GM19351 (cell line): ENCODE measurements around the gene IAPP.
"Not testable (repeated sequence)": the region's sequence is repeated elsewhere in the genome, so short reads cannot be mapped to it uniquely, and the experiment has no call there.

Experiments used
- ATAC-seq: cut with Tn5 transposase; IDR thresholded peaks from one replicate; pipeline ENCODE4 v1.9.1; 2021; ENCODE audit warnings: mild to moderate bottlenecking, moderate library complexity; ENCODE audit not compliant: unreplicated experiment

The IAPP gene

GRCh38 chr12:21379218-21379617 lies 6.5 kb downstream of the IAPP start:
- no peak for ATAC-seq

GRCh38 chr12:21381320-21381719 lies 8.6 kb downstream of the IAPP start:
- not testable (repeated sequence) for ATAC-seq

- no peak for ATAC-seq
These were observed 11.6 kb downstream of the IAPP start for GRCh38 chr12:21384261-21384660.

- no peak for ATAC-seq
These were observed 14.5 kb downstream of the IAPP start for GRCh38 chr12:21387174-21387573.

GRCh38 chr12:21392384-21392783 lies 19.7 kb downstream of the IAPP start:
- peak; percentile 77 for ATAC-seq

- ATAC-seq = not testable (repeated sequence)
These were observed 22.3 kb downstream of the IAPP start for GRCh38 chr12:21394828-21395626.

- ATAC-seq = no peak
These were observed 40.9 kb downstream of the IAPP start for GRCh38 chr12:21413369-21414277.

- ATAC-seq = no peak
These were observed 43.9 kb downstream of the IAPP start for GRCh38 chr12:21416511-21417121.

- ATAC-seq = not testable (repeated sequence)
These were observed 45.7 kb downstream of the IAPP start for GRCh38 chr12:21418398-21418797.

GRCh38 chr12:21419009-21419699 lies 46.5 kb downstream of the IAPP start:
- ATAC-seq = not testable (repeated sequence)

- ATAC-seq = no peak
These were observed 55.5 kb downstream of the IAPP start for GRCh38 chr12:21428241-21428640.
